A673 (cell line): ENCODE measurements around the gene CELSR3.

ENCODE experiments used
- CTCF ChIP-seq: fragments of 300-800, 200-600 bp; sonication (generic); conservative IDR thresholded peaks from 2 replicates; pipeline ENCODE4 v1.5.1; 2017; ENCODE audit warnings: low read depth, mild to moderate bottlenecking, antibody characterized with exemption, low read length, moderate library complexity, mixed read lengths
- EZH2 ChIP-seq: fragments of 200-600 bp; sonication (generic); IDR thresholded peaks from 2 replicates; pipeline ENCODE4 v1.6.1; 2017; ENCODE audit warnings: borderline replicate concordance, low read depth, mild to moderate bottlenecking, mixed read lengths, antibody characterized with exemption, low read length; ENCODE audit not compliant: poor library complexity, severe bottlenecking

GRCh38 chr3:48596676-48597407 lies 65.8 kb downstream of the CELSR3 start:
- no peak for TF ChIP-seq CTCF
- TF ChIP-seq EZH2 = no peak
